ENCODE results near the gene LMO1.

The LMO1 gene

DNA sequence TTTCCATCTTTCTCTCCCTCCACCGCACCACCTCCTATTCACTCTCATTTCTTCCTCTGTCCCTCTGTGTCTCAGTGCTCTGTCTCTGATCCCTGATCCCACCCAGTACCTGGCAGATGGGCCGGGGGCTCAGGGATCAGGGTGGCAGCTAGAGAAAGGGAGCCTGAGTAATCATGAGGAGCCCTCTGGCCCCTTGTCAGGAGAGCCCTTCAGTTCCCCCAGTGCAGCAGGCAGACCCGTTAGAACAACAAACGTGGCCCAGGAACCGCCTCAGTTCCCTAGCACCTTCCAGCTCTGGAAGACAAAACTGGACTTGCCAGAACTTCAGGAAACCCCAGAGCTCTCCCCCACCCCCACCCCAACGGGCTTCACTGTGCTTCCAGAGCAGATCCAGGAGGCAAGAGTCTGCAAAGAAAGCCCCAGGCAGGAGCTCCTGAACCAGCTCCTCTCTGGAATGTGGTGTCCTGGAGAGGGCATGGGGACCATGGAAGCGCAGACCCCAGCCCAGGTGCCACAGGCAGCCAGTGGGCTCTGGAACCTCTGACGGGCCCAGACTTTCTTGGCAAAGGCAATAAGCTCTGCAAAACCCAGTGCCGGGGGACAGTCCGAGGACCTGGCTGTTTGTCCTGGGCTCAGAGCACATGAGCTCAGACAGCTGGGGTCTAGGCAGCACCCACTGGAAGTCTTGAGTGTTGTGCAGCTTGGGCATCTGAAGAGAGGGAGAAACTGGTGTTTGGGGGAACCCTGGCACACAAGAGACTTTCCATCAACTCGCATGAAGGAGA lies 43.2 kb downstream of the LMO1 start:
- Histone ChIP-seq H3K9ac (ENCODE audit: low read depth in 1 of 2, low read length in 2 of 2) (no peak overlapping the region), H3K27me3 (ENCODE audit: control insufficient read depth in 2 of 2, insufficient read depth in 2 of 2, low read length in 2 of 2) (no peaks in the 10 kb centered on the region), H3K4me1 (ENCODE audit: control insufficient read depth in 2 of 2, insufficient read depth in 2 of 2, low read length in 2 of 2) (peaks cover 10 to 12% of the 10 kb centered on the region in 2 donors), H3K27ac (ENCODE audit: low read depth in 2 of 2, low read length in 2 of 2) (no peak overlapping the region), H3K4me3 (ENCODE audit: low read length in 2 of 2) (no peak overlapping the region), H3K9me3 (ENCODE audit: control insufficient read depth in 2 of 2, low read length in 2 of 2) (no peaks in the 10 kb centered on the region), H3K36me3 (ENCODE audit: control insufficient read depth in 2 of 2, insufficient read depth in 2 of 2, low read length in 2 of 2) (no peaks in the 10 kb centered on the region)

DNA sequence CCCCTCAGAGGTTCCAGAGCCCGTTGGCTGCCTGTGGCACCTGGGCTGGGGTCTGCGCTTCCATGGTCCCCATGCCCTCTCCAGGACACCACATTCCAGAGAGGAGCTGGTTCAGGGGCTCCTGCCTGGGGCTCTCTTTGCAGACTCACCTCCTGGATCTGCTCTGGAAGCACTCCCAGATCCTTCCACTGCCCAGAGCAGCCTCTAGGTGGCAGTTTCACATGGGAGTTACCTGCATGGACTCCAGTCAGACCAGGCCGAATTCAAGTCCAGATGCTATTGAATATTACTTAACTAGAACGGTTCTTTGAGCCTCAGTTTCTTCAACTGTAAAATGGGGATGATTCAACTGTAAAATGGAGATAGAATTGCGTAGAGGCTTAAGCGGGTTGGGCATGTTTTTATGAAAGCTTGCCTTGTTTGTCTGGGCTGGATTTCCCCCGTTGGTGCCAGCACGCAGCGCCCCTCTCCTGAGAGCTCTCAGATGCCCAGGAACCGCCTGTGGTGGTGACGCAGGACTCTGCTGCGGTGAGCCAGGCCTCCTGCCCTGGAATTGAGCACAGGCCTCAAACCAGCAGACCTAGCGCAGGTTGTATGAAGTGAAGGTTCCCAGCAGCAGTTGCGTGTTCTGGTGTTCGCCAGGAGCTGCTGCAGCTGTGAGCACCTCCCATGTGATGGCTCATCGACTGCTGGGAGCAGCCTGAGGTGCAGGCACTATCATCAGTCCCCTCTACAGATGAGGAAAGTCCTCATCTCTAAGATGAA lies 44.2 kb downstream of the LMO1 start:
- Histone ChIP-seq H3K4me3 (ENCODE audit: low read length in 2 of 2) (no peak overlapping the region), H3K27ac (ENCODE audit: low read depth in 2 of 2, low read length in 2 of 2) (no peak overlapping the region), H3K9me3 (ENCODE audit: control insufficient read depth in 2 of 2, low read length in 2 of 2) (no peaks in the 10 kb centered on the region), H3K4me1 (ENCODE audit: control insufficient read depth in 2 of 2, insufficient read depth in 2 of 2, low read length in 2 of 2) (peaks cover 7% of the 10 kb centered on the region in 2 donors), H3K36me3 (ENCODE audit: control insufficient read depth in 2 of 2, insufficient read depth in 2 of 2, low read length in 2 of 2) (no peaks in the 10 kb centered on the region), H3K9ac (ENCODE audit: low read depth in 1 of 2, low read length in 2 of 2) (no peak overlapping the region), H3K27me3 (ENCODE audit: control insufficient read depth in 2 of 2, insufficient read depth in 2 of 2, low read length in 2 of 2) (no peaks in the 10 kb centered on the region)

DNA sequence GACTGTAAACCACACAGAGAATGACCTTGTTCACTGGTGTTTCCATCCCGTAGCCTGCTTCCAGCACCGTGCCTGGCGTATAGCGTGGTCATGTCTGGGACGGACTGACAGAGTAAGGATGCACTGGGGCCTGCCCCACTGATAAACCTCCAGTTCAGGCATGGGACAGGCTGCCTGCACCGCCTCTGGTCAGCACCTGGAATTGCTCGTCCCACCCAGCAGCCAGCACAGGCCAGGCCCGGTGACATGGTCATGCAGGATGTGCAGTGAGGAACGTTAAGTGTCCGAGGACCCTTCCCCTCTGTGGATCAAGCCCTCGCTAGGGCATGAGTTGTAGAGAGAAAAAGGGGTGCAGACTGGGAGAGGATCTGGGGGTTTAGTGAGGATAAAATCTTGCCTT lies 44.8 kb downstream of the LMO1 start:
- Histone ChIP-seq H3K27me3 (ENCODE audit: control insufficient read depth in 2 of 2, insufficient read depth in 2 of 2, low read length in 2 of 2) (no peaks in the 10 kb centered on the region), H3K4me3 (ENCODE audit: low read length in 2 of 2) (no peak overlapping the region), H3K9me3 (ENCODE audit: control insufficient read depth in 2 of 2, low read length in 2 of 2) (no peaks in the 10 kb centered on the region), H3K27ac (ENCODE audit: low read depth in 2 of 2, low read length in 2 of 2) (no peak overlapping the region), H3K9ac (ENCODE audit: low read depth in 1 of 2, low read length in 2 of 2) (no peak overlapping the region), H3K36me3 (ENCODE audit: control insufficient read depth in 2 of 2, insufficient read depth in 2 of 2, low read length in 2 of 2) (no peaks in the 10 kb centered on the region), H3K4me1 (ENCODE audit: control insufficient read depth in 2 of 2, insufficient read depth in 2 of 2, low read length in 2 of 2) (peaks cover 2 to 7% of the 10 kb centered on the region in 2 donors)

DNA sequence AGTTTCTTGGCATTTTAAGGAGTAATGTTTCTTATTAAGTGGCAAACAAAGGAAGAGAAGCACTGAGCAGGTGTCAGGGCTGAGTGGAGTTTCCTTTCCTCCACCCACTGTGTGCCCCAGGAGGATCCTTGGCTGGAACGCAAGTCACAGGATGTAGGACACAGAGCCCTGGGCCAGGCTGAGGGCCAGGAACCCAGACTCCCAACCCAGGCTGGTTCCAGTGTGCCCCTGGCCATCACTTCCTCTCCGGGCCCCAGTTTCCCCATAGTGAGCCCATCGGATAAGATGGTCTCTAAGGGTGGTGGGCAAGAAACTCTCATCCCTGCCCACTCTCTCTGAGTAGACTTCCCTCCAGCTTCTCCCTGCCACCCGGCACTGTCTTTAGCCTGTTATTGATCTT lies 45.3 kb downstream of the LMO1 start:
- Histone ChIP-seq H3K9me3 (ENCODE audit: control insufficient read depth in 2 of 2, low read length in 2 of 2) (no peaks in the 10 kb centered on the region), H3K4me3 (ENCODE audit: low read length in 2 of 2) (no peak overlapping the region), H3K9ac (ENCODE audit: low read depth in 1 of 2, low read length in 2 of 2) (no peak overlapping the region), H3K27ac (ENCODE audit: low read depth in 2 of 2, low read length in 2 of 2) (no peak overlapping the region), H3K4me1 (ENCODE audit: control insufficient read depth in 2 of 2, insufficient read depth in 2 of 2, low read length in 2 of 2) (peaks cover 0 to 4% of the 10 kb centered on the region in 2 donors), H3K27me3 (ENCODE audit: control insufficient read depth in 2 of 2, insufficient read depth in 2 of 2, low read length in 2 of 2) (no peaks in the 10 kb centered on the region), H3K36me3 (ENCODE audit: control insufficient read depth in 2 of 2, insufficient read depth in 2 of 2, low read length in 2 of 2) (no peaks in the 10 kb centered on the region)

- no peaks in the 10 kb centered on the region for H3K27me3 ChIP-seq (ENCODE audit: control insufficient read depth in 2 of 2, insufficient read depth in 2 of 2, low read length in 2 of 2)
- no peak overlapping the region for H3K9ac ChIP-seq (ENCODE audit: low read depth in 1 of 2, low read length in 2 of 2)
- no peaks in the 10 kb centered on the region for H3K9me3 ChIP-seq (ENCODE audit: control insufficient read depth in 2 of 2, low read length in 2 of 2)
- H3K36me3 ChIP-seq (ENCODE audit: control insufficient read depth in 2 of 2, insufficient read depth in 2 of 2, low read length in 2 of 2): no peaks in the 10 kb centered on the region
- no peak overlapping the region for H3K4me3 ChIP-seq (ENCODE audit: low read length in 2 of 2)
- peaks cover 0 to 4% of the 10 kb centered on the region in 2 donors for H3K4me1 ChIP-seq (ENCODE audit: control insufficient read depth in 2 of 2, insufficient read depth in 2 of 2, low read length in 2 of 2)
- no peak overlapping the region for H3K27ac ChIP-seq (ENCODE audit: low read depth in 2 of 2, low read length in 2 of 2)
Measured at GRCh38 chr11:8217926-8218325, 45.8 kb downstream of the LMO1 start.

DNA sequence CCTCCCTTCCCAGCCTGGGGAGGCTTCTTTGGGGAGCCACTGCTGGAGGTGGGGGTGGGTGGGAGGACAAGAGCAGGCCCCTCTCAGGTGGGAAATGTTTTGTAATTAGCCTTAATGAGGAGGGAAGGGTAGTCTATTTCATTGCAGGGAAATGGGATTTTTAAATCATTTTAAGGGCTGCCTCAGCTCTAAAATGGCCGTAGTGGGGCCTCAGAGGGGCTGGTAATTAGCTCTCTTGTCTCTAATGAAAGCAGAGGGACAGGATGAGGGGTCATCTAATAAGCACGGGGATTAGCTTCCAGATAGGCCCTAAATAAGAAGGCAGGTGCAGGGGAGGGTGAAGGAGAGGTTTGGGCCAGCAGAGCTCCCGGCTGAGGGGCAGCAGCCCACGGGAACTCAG lies 46.5 kb downstream of the LMO1 start:
- H3K36me3 ChIP-seq (ENCODE audit: control insufficient read depth in 2 of 2, insufficient read depth in 2 of 2, low read length in 2 of 2): no peaks in the 10 kb centered on the region
- no peak overlapping the region for H3K4me3 ChIP-seq (ENCODE audit: low read length in 2 of 2)
- no peaks in the 10 kb centered on the region for H3K27me3 ChIP-seq (ENCODE audit: control insufficient read depth in 2 of 2, insufficient read depth in 2 of 2, low read length in 2 of 2)
- no peak overlapping the region for H3K9ac ChIP-seq (ENCODE audit: low read depth in 1 of 2, low read length in 2 of 2)
- peaks cover 0 to 4% of the 10 kb centered on the region in 2 donors for H3K4me1 ChIP-seq (ENCODE audit: control insufficient read depth in 2 of 2, insufficient read depth in 2 of 2, low read length in 2 of 2)
- H3K27ac ChIP-seq (ENCODE audit: low read depth in 2 of 2, low read length in 2 of 2): no peak overlapping the region
- H3K9me3 ChIP-seq (ENCODE audit: control insufficient read depth in 2 of 2, low read length in 2 of 2): no peaks in the 10 kb centered on the region

- peaks cover 0 to 3% of the 10 kb centered on the region in 2 donors for H3K27me3 ChIP-seq (ENCODE audit: control insufficient read depth in 2 of 2, insufficient read depth in 2 of 2, low read length in 2 of 2)
- H3K27ac ChIP-seq (ENCODE audit: low read depth in 2 of 2, low read length in 2 of 2): no peak overlapping the region
- no peak overlapping the region for H3K4me3 ChIP-seq (ENCODE audit: low read length in 2 of 2)
- H3K4me1 ChIP-seq (ENCODE audit: control insufficient read depth in 2 of 2, insufficient read depth in 2 of 2, low read length in 2 of 2): no peaks in the 10 kb centered on the region
- no peaks in the 10 kb centered on the region for H3K9me3 ChIP-seq (ENCODE audit: control insufficient read depth in 2 of 2, low read length in 2 of 2)
- no peaks in the 10 kb centered on the region for H3K36me3 ChIP-seq (ENCODE audit: control insufficient read depth in 2 of 2, insufficient read depth in 2 of 2, low read length in 2 of 2)
- H3K9ac ChIP-seq (ENCODE audit: low read depth in 1 of 2, low read length in 2 of 2): no peak overlapping the region
Measured at GRCh38 chr11:8213376-8213775, 50.3 kb downstream of the LMO1 start.

DNA sequence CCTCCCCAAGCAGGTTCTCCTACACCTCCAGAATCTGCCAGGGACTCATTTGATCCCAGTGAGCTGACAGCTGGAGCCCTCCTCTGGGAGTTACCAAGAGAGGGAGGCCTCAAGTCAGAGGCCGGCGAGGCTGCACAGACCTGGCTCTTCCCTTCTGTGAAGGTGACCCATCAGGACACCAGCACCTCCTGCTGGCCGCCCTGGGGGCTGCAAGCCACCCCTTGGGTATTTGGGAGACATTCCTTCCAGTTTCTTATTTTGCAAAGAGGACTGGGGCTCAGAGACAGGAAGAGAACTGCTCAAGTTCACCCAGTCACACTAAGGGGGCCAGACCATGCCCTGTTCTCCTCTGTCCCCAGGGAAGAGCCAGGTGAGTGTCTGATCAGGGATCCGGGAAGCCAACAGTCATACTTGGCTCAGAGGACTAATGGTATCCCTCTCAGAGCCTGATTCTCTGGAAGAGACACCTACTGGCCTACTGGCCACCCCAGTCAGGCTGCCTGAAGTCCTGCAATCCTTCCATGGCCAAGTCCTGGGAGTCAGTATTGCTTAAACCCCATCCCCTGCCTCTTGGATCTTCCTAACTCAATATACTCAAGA lies 54.4 kb downstream of the LMO1 start:
- Histone ChIP-seq H3K36me3 (ENCODE audit: control insufficient read depth in 2 of 2, insufficient read depth in 2 of 2, low read length in 2 of 2) (no peaks in the 10 kb centered on the region), H3K4me3 (ENCODE audit: low read length in 2 of 2) (no peak overlapping the region), H3K27ac (ENCODE audit: low read depth in 2 of 2, low read length in 2 of 2) (no peak overlapping the region), H3K9me3 (ENCODE audit: control insufficient read depth in 2 of 2, low read length in 2 of 2) (no peaks in the 10 kb centered on the region), H3K27me3 (ENCODE audit: control insufficient read depth in 2 of 2, insufficient read depth in 2 of 2, low read length in 2 of 2) (peaks cover 0 to 3% of the 10 kb centered on the region in 2 donors), H3K9ac (ENCODE audit: low read depth in 1 of 2, low read length in 2 of 2) (no peak overlapping the region), H3K4me1 (ENCODE audit: control insufficient read depth in 2 of 2, insufficient read depth in 2 of 2, low read length in 2 of 2) (no peaks in the 10 kb centered on the region)

DNA sequence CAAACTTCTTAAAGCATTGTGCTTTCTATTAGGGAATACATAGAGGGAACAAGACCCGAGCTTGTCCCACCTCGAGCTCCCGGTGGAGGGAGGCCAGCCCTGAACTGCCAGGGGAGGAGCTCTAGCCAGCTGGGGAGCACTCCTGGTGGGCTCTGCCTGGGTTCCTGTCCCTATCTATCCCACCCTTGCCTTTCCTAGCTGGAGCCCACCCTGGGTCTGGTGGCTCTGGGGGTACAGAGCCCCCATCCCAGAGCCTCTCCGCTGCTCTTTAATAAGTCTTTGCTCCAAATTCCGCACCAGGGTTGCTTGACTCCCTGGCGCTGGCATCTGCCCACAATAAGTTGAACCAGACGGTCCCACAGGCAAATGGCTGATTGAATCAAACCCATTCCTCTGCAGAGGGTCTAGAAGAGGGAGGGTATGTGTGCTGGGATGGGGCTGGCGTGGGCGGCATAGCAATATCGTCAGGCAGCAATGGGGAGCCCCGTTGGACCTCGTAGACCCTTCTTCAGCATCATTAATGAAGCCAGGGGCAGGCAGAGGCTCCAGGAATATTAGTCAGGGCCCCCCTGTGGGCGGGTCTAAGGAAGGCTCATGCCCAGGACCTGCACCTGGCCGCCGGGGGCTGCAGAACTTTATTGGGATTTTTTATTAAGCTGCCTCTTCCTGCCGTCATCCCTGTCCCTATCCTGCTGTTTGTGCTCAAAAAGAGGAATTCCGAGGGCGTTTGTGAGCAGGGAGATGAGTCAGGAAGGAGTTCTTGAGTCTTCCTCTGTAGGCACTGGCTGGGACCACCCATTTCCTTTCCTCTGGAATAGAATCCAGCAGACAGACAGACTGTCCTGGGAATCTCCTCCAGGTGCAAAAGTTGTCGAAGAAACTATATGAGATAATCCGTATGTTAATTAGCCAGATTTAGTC lies 56.3 kb downstream of the LMO1 start:
- Histone ChIP-seq H3K36me3 (ENCODE audit: control insufficient read depth in 2 of 2, insufficient read depth in 2 of 2, low read length in 2 of 2) (no peaks in the 10 kb centered on the region), H3K27me3 (ENCODE audit: control insufficient read depth in 2 of 2, insufficient read depth in 2 of 2, low read length in 2 of 2) (peaks cover 0 to 3% of the 10 kb centered on the region in 2 donors), H3K9ac (ENCODE audit: low read depth in 1 of 2, low read length in 2 of 2) (no peak overlapping the region), H3K4me1 (ENCODE audit: control insufficient read depth in 2 of 2, insufficient read depth in 2 of 2, low read length in 2 of 2) (no peaks in the 10 kb centered on the region), H3K9me3 (ENCODE audit: control insufficient read depth in 2 of 2, low read length in 2 of 2) (no peaks in the 10 kb centered on the region), H3K27ac (ENCODE audit: low read depth in 2 of 2, low read length in 2 of 2) (peak overlapping the region; percentile 52 to 67), H3K4me3 (ENCODE audit: low read length in 2 of 2) (no peak overlapping the region)

Data from mucosa of rectum (tissue), 2 donors.